ENCODE data around the gene JPT2.

GRCh38 chr16:1673424-1674151 is 4.5 kb upstream of the JPT2 start:
- no peak for TF ChIP-seq CTCF (IDR thresholded peaks at IDR 0.05; ENCODE audit: borderline replicate concordance, extremely low read depth, low read length, poor library complexity, severe bottlenecking)
- no peak for TF ChIP-seq EZH2 (IDR thresholded peaks at IDR 0.05; ENCODE audit: borderline replicate concordance, low read depth, low read length, severe bottlenecking)

Measured in DND-41 (cell line).